NCI-H446 (cell line): ENCODE results near the gene ADGRE1.

Experiments used
- DNase-seq, 2 experiments: peaks; one replicate each; lab custom pipeline; 2025; lab: John Stamatoyannopoulos, UW

ADGRE1 gene

DNA sequence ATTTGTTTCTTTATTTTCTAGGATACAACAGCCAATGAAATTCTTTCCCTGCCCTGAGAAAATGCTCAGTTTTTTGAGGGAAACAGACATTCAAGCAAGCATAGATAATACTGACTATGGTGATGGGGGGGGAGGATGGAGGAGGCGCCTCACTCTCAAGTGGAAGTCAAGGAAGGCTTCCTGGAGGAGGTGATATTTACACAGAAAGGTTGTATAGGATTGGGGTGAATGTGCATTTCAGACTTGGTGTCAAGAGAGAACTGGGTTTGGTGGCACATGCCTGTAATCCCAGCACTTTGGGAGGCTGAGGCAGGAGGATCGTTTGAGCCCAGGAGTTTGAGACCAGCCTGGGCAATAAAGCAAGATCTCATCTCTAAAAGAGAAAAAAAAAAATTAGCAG is 12.2 kb upstream of the ADGRE1 start:
- DNase-seq = no peak

DNA sequence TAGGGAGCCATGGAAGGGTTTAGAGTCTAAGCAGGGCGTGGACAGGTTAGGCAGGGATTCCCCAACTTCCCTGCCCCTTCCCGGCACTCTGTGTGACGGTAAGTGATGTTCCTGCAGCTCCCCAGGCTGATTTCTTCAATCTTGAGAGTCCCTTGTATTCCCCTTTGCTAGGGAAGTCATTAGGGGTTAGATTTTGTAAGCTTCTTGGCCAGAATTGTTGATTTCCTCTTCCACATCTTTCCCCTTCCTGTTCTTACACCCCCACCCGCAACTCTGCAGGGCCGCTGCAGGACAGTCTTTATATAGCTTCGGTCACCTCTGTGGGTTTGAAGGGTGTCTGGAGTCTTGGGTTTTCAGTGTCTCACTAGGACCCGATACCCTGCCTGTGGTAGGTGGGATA is 10.6 kb upstream of the ADGRE1 start:
- DNase-seq = no peak

GRCh38 chr19:6877766-6878165 is 9.6 kb upstream of the ADGRE1 start:
- no peak for DNase-seq

- no peak for DNase-seq
These were observed 992 bp upstream of the ADGRE1 start for GRCh38 chr19:6886277-6886897.

GRCh38 chr19:6888967-6889366 is 1.6 kb downstream of the ADGRE1 start:
- DNase-seq = no peak

DNA sequence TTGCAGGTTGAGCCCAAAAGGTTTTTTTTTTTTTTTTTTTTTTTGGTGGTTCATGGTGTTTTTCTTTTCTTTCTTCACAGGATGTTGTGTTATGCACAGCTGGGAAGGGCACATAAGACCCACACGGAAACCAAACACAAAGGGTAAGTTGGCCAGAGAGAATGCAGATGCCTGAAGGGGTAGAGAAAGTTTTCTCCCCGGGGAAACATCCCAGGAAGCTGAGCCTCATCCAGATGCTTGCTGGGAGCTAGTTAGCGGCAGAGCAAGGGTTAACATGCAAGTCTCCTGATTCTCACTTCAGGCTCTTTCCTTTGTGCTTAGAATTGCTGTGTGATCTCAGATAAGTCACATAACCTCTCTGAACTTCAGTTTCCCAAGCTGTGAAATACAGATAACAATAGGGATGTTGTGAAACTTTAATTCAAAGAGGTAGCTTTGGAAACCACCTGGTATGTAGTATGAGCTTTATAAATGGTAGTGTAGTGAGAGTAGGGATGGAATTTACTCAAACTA is 3.1 kb downstream of the ADGRE1 start:
- no peak for DNase-seq

DNA sequence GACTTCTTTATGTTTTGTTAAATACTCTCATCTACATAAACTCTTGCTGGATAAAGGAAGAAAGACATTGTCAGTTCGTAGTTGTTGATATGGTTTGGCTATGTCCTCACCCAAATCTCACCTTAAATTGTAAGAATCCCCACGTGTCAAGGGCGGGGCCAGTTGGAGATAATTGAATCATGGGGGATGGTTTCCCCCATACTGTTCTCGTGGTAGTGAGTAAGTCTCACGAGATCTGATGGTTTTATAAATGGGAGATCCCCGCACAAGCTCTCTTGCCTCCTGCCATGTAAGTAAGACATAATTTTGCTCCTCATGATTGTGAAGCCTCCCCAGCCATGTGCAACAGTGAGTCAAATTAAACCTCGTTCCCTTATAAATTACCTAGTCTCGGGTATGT is 3.6 kb downstream of the ADGRE1 start:
- DNase-seq = no peak

DNA sequence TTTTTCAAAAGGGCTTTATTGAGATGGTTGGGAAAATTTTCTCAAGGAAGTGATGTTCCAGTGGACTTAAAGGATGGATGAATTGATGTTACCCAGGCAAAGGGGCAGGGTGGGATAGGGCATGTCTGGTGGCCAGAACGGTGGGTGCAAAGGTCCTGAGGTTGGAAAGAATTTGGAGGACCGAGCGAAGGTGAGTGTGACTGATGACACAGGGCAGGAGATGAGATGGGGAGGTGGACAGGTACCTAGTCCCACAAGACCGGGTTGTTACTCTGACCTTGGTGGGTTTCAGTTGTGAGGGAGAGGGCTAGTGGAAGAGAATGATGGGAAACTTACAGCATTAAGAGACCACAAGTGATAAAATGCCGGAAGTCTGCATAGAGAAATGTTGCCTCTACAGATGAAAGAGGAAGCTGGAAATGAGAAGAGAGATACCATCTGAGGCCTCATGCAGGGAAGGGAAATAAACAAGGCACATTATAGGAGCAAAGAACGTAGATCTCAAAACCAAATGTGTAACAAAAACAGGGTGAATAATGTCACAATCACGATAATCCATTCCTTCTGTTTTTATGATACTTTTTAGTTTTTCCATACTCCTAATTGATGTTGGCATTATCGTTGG is 4.5 kb downstream of the ADGRE1 start:
- no peak for DNase-seq

GRCh38 chr19:6894313-6894712 is 6.9 kb downstream of the ADGRE1 start:
- no peak for DNase-seq

DNA sequence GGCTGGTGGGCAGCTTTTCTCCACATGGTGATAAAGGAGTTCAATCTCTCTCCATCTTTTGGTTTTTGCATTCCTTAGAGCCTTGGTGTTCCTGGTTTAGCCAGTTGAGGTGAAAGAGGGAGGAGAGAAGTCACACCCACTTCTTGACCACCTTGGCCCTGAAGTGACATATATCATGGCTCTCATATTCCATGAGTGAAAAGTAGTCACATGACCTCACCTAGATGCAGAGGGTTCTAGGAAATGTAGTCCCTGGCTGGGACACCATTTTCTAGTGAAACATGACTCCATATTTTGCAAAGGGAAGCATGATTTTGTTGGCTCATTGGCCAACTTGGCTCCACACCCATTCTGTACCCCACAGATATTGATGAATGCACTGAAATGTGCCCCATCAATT is 16.1 kb downstream of the ADGRE1 start:
- DNase-seq = no peak

- no peak for DNase-seq
These were observed 19.2 kb downstream of the ADGRE1 start for GRCh38 chr19:6906559-6907060.

GRCh38 chr19:6911523-6911922 is 24.1 kb downstream of the ADGRE1 start:
- DNase-seq = no peak

- no peak for DNase-seq
These were observed 26.9 kb downstream of the ADGRE1 start for GRCh38 chr19:6914321-6914720.

- no peak for DNase-seq
These were observed 29.6 kb downstream of the ADGRE1 start for GRCh38 chr19:6916952-6917351.

- no peak for DNase-seq
These were observed 38.0 kb downstream of the ADGRE1 start for GRCh38 chr19:6925386-6925785.

DNA sequence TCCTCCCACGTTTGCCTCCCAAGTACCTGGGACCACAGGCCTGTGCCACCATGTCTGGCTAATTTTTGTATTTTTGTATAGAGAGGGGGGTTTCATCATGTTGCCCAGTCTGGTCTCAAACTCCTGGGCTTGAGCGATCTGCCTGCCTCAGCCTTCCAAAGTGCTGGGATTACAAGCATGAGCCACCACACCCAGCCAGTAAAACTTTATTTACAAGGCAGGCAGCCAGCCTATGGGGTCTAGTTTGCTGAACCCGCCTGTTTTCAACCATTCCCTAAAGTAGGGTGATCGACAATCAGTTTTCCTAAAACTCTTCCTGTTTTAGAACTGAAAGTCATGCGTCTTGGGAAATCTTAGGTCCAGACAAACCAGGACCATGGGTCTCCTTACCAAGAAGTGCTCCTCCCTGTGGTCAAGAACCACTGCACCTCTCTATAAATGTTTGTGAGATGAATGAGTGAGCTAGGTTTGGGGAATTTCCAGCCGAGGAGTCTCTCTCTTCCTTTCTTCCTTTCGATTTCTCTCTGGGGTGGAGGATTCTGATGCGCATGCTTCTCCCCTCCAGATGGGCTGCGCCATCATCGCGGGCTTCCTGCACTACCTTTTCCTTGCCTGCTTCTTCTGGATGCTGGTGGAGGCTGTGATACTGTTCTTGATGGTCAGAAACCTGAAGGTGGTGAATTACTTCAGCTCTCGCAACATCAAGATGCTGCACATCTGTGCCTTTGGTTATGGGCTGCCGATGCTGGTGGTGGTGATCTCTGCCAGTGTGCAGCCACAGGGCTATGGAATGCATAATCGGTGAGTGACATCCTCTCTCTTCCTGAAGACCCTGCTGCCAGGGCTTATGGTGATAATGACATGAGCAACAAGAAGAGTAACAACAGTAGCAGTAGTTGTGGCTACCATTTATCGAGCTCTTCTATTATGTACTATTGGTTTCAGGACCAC is 38.7 kb downstream of the ADGRE1 start:
- DNase-seq = no peak

GRCh38 chr19:6930190-6930589 is 42.8 kb downstream of the ADGRE1 start:
- no peak for DNase-seq

- no peak for DNase-seq
These were observed 47.7 kb downstream of the ADGRE1 start for GRCh38 chr19:6935069-6935468.

- no peak for DNase-seq
These were observed 48.2 kb downstream of the ADGRE1 start for GRCh38 chr19:6935618-6936017.

- DNase-seq = no peak
These were observed 58.4 kb downstream of the ADGRE1 start for GRCh38 chr19:6945733-6946132.

GRCh38 chr19:6947745-6948144 is 60.4 kb downstream of the ADGRE1 start:
- no peak for DNase-seq

DNA sequence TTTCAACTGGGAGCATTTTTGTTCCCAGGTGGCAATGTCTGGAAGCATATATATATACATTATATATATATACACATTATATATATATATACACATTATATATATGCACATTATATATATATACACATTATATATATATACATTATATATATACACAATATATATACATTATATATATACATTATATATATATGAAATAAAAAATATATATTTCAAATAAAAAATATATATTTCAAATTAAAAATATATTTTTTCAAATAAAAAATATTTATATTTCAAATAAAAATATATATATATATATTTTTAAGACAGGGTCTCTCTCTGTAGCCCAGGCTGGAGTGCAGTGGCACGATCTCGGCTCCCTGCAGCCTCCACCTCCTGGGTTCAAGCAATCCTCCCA is 61.5 kb downstream of the ADGRE1 start:
- no peak for DNase-seq

GRCh38 chr19:6952956-6953355 is 65.6 kb downstream of the ADGRE1 start:
- DNase-seq = no peak
